Upper lobe of left lung (tissue), 4 donors: ENCODE data around the gene PMF1.

Experiments used
- POLR2AphosphoS5 ChIP-seq, 2 donors: sonication (generic); formaldehyde crosslinking; IDR thresholded peaks; one replicate each; pipeline ENCODE4 v1.5.1; 2017; ENCODE audit warnings: antibody characterized with exemption in 2 of 2
- TF ChIP-seq, protein P1 (sequence below), 6 experiments: fragments of 450-650 bp in 4 of 6; fragments of 200-600 bp in 2 of 6; sonication (generic) in 2 of 6; IDR thresholded peaks; one replicate each; pipeline ENCODE4 v1.5.1; 2016 to 2019; ENCODE audit warnings: antibody characterized with exemption in 6 of 6

- TF ChIP-seq, protein P1, sequence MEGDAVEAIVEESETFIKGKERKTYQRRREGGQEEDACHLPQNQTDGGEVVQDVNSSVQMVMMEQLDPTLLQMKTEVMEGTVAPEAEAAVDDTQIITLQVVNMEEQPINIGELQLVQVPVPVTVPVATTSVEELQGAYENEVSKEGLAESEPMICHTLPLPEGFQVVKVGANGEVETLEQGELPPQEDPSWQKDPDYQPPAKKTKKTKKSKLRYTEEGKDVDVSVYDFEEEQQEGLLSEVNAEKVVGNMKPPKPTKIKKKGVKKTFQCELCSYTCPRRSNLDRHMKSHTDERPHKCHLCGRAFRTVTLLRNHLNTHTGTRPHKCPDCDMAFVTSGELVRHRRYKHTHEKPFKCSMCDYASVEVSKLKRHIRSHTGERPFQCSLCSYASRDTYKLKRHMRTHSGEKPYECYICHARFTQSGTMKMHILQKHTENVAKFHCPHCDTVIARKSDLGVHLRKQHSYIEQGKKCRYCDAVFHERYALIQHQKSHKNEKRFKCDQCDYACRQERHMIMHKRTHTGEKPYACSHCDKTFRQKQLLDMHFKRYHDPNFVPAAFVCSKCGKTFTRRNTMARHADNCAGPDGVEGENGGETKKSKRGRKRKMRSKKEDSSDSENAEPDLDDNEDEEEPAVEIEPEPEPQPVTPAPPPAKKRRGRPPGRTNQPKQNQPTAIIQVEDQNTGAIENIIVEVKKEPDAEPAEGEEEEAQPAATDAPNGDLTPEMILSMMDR (IDR thresholded peaks at IDR 0.05): no peak
- no peak for TF ChIP-seq POLR2AphosphoS5 (IDR thresholded peaks at IDR 0.05)
Measured at GRCh38 chr1:156164125-156164831, 48.5 kb upstream of the PMF1 start.
